IPS-NIHi11 (cell line): Measurements from ENCODE around the gene SREBF1.

ENCODE experiments used
- DNase-seq: peaks from one replicate; pipeline ENCODE4 v3.0.0; 2012; ENCODE audit warnings: mixed read lengths, low spot score

Gene SREBF1

DNA sequence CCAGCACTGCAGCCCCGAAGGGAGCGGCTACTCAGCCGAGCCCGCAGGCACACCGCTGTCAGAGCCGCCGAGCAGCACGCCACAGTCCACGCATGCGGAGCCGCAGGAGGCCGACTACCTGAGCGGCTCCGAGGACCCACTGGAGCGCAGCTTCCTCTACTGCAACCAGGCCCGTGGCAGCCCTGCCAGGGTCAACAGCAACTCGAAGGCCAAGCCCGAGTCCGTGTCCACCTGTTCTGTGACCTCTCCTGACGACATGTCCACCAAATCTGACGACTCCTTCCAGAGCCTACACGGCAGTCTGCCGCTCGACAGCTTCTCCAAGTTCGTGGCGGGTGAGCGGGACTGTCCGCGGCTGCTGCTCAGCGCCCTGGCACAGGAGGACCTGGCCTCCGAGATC is 42.4 kb downstream of the SREBF1 start:
- no peak for DNase-seq

DNA sequence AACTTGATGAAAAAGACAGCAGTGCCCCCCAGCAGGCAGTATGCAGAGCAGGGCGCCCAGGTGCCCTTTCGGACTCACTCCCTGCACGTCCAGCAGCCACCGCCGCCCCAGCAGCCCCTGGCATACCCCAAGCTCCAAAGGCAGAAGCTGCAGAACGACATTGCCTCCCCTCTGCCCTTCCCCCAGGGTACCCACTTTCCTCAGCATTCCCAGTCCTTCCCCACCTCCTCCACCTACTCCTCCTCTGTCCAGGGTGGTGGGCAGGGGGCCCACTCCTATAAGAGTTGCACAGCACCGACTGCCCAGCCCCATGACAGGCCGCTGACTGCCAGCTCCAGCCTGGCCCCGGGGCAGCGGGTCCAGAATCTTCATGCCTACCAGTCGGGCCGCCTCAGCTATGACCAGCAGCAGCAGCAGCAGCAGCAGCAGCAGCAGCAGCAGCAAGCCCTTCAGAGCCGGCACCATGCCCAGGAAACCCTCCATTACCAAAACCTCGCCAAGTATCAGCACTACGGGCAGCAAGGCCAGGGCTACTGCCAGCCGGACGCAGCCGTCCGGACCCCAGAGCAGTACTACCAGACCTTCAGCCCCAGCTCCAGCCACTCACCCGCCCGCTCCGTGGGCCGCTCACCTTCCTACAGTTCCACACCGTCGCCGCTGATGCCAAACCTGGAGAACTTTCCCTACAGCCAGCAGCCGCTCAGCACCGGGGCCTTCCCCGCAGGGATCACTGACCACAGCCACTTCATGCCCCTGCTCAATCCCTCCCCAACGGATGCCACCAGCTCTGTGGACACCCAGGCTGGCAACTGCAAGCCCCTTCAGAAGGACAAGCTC is 43.2 kb downstream of the SREBF1 start:
- DNase-seq: no peak

DNA sequence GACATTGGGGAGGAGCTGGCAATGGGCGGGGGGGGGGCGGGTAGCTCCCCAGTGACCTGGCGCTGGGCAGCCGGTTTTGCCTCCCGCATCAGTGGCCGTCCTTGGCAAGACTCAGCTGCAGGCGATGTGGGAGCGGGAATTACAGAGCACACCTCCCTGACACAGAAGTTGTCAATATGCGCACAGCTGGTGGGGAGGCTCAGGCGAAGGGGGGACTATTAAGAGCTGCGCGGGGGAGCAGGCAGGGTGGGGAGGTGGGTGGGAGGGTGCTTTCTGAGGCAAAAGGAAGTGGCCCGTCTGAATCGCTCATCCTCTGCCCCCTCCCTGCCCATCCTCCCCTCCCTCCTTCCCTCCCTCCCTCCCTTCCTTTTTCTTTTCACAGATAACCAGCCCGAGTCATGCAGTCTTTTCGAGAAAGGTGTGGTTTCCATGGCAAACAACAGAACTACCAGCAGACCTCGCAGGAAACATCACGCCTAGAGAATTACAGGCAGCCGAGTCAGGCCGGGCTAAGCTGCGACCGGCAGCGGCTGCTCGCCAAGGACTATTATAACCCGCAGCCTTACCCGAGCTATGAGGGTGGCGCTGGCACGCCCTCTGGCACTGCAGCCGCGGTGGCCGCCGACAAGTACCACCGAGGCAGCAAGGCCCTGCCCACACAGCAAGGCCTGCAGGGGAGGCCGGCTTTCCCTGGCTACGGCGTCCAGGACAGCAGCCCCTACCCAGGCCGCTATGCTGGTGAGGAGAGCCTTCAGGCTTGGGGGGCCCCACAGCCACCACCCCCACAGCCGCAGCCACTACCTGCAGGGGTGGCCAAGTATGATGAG is 44.0 kb downstream of the SREBF1 start:
- peak; percentile 47 for DNase-seq

DNA sequence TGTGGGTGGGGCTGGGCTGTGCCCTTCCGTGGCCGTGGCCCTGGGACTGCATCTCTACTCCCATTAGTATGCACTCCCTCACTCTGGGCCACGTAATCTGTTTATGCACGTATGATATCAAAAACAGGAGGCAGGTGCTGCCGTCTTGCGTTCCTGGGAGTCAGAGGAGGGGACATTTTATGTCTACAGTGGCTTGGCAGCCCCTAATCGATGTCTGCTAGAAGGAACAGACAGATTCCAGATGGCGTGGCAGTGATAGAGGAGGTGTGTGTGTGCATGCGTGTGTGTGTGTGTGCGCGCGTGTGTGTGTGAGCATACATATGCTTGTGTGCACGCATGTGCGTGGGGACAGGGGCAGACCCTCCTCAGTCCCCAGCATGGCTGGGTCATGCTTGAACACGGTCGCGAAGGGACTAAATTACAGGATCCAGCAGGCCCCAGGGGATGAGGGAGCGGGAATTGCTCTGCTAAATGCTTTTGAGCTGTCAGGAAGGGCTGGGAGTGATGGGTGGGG is 44.7 kb downstream of the SREBF1 start:
- DNase-seq: no peak

DNA sequence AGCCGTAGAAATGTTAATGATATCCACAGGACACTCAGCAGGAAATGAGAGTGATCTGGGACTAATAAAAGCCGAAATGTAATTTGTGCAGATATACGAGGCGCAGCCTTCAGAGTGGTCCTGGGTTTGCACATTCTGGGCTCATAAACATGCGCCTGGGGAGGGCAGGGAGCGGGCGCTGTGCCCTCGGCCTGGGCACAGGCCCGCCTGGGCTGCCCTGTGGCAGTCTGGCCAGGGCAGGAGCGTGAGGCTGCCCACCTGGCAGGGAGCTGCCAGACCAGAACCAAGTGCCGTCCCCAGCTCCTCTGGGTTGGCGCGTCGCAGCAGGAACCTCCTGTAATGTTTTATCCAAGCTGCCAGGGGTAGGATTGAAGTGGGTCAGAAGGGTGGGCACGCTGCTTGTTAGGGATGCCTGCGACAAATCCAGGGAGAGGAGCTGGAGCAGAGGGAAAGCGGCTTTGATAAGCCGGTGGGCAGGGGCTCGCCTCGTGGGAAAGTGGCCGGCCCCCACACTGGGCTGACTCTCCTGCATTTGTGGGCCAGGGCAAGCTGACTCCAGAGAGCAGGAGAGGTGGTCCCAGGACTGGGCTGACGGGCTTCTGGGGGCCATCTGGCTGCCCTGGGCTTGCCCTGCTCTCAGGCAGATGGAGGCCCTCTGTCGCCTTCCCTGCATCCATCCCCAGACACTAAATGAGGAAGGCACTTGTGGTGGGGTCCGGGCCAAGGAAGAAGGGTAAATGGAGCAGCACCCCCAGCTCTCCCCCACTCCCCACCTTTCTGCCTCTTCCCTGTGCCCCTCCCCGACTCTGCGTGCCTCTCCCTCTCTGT is 45.9 kb downstream of the SREBF1 start:
- no peak for DNase-seq

DNA sequence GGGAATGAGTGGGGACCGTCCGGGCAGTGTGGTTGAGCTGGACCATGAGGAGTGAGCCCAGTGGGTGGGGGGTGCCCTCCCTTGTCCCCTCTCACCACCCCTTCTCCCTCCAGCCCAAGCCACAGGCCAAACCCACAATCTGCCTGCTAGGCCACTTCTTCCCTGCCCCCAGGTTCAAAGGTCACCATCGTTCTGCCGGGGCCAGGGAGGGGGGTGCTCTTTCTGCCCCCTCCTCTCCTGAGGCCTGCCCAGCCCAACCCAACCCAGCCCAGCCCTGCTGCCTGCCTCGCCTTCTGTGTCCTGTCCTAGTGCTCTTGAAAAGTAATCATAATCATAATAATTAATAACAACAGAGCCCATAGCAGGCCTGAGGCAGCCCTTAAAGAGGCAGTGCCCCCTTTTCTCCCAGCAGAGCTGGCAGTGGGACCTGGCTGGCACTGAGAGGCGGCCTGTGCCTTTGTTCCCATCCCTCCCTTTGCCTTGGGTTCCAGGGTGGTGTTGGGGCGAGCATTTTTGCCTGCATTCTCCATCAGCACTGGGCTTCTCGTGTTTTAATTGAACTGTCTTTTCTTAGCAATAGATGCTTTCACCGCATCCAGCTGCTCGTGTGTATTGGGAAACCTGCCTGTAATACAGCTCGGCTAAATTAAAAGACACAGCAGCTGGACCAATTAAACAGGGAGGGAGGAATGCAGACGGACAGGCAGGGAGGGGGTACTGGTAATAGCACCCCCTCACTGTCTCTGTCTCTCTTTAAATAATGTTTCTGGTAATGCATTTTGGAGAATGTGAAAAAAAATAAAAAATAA is 46.8 kb downstream of the SREBF1 start:
- no peak for DNase-seq

DNA sequence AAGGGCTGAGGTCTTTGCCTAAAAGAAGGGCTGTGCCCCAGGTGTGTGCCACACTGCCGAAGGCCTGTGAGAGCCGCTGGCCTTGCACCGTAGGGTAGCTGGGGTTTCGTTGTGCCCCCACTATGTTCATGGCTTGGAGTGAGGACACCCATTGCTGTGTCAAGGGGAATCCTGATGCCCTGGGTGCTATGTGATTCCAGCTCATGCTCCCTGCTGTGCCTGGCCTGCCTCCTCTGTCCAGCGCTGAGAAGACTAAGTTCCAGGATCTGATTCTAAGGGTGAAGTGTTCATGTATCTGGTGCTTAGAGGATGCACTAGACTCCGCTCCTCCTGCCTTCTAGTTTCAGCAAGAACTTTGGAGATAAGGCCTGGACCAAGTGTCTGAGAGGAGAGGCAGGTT is 47.4 kb downstream of the SREBF1 start:
- DNase-seq: no peak

DNA sequence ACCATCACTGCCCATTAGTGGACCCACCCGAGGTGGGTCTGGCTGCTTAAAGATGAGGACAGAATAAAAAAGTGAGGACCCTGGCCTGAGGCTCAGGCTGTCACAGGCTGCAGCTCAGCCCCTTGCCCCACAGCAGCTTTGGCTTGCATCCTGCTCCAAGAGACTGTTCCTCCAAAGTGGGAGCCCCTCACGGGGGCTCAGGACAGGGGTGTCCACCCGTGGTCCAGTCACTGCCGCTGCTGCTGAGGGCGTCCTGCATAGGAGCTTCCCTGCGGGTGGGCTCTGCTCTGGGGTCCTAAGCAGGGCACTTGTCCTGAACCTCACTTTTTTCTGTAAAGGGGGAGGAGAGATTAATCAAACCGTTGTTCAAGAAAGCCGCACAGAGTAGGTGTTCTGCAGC is 47.8 kb downstream of the SREBF1 start:
- no peak for DNase-seq

DNA sequence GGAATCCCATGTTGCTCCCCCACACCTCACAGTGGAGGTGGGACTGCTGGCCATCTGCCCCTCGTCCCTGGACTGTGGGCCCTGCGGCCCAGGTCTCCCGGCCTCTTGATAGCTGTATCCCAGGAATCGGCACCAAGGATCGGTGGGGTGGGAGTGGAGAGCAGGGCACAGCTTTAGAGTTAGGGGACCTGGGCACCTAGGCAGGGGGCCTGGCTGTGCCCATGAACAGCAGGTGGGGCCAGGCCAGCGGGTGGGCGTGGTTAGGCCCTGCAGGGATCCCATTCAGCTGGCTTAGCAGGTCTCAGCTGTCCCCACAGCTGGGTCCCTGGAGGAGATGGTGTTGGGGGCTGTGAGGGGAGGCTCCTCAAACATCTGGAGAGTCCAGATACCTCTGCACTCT is 49.2 kb downstream of the SREBF1 start:
- DNase-seq: no peak

DNA sequence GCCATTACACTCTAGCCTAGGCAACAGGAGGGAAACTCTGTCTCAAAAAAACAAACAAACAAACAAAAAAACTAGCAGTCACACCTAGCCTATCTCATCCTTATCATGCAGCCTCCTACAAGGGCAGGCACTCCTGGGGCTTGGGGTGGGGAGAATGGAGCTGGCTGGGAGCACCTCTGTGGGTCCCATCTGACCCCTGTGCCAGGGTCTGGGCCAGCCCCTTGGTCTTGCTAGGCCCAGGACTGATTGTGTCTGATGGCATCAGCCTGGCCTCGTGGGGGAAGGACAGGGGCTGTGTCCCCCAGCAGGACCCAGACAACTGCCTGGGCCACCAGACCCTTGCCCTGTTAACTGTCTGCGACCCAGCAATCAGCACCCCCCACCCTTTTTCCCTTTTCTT is 49.8 kb downstream of the SREBF1 start:
- DNase-seq: no peak

DNA sequence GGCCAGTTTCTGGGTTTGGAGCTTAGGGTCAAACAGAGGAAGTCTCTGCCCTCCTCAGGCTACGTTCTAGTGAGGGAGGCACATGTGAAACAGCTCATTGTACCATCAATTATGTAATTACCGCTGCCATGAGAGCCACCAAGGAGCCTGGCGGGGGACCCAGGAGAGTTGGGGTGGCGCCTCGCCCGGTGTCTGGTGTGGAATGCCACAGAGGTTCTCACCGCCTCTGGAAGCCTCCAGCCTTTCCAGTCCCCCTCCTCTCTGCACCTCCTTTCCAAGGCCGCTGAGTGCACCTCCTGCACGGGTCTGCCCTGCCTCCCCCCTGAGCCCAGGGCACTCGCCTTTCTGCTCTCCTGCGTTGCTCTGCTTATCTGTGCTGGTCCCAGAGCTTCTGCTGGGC is 51.4 kb downstream of the SREBF1 start:
- DNase-seq: no peak

DNA sequence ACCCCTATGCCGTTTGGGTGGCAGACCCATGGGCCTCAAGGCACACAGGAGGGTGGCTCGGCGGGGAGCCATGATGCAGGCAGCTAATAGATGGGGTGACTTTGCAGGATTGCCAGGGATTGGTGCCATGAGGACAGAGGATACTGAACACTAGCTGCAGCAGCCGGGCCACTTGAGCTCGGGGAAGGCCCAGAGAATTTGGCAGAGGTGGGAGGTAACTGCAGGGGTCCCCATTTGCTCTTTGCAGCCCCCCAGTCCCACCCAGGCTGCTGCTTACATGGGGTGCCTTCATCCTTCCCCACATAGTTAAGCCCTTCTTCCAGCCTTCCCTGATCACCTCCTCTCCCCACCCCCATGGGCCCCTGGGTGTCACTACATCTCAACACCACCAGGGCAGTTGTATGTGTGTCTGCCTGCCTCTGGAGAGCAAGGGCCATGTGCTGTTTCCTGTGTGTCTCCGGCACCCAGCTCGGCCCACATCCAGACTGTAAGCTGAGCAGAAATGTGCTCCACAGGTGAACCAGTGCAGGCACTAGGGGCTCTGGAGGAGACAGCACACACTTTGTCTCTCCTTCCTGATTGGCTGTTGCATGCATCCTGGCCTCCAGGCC is 52.0 kb downstream of the SREBF1 start:
- no peak for DNase-seq

DNA sequence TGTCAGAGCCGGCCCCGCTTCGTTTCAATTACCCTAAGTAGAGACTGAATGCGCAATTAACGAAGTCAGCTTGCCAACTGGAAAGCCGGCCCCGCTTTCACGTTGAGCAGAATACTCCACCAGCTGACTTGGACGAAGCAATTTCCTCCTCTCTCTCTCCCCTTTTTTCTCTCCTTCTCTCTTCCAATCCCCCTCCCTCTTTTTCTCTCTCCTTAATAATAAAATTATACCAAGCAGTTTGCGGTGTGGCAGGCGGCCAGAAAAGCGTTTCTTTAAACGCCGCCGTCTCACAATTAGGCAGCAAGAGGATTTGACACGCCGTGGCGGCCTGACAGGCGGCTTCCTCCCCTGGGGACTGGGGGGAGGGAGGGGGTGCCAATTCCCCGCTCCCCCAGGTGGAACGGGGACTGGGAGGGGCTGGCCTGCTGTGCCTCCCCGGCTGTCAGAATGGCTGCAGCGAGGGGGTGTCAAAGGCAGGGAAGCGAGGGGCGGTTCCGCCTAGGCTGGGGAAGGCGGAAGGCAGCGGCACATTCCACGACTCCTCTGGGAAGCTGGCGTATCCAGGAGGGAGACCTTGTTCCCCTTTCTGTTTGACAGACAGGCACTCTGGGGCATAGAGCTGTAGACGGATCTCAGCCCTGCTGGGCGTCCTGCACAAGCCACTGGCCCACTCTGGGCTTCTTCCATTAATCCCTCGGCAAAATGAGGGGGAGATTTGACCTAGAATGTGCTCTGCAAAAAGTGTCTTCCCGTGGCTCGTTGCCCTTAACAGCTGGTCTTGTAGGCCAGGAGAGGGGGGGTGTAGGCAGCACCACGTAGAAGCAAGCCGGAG is 52.7 kb downstream of the SREBF1 start:
- DNase-seq: no peak

DNA sequence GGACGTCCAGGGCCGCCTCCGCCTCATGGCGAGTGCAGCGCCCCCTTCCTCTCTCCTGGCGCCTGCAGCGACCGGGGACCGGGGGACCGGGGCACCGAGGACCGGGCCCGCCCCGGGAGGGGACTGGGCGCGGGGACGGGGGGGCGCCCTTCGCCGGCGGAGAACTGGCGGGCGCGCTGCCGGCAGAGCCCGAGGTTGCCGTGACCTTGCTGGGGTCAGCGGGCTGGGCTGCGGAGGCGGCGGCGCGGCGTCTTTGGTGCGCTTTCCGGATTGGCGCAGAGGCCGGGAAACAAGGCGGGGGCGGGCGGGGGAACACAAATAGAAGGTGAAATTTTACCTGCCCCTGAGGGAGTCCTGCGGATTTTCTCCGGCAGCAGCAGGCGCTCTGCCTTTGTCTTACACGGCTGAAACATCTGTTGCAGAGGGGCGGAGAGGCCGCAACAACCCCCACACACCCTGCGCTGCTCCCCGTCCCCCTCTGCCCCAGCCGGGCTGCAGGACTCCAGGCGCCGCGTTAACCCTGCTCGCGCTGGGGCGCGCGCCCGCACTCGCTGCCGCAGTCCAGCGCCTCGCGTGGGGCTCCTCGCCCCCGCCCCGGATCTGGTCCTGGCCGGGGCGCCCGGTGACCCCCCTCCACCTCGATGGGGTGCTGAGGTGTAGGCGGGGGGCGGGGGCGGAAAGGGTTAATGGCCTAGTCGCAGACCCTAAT is 53.5 kb downstream of the SREBF1 start:
- DNase-seq: peak; percentile 65

DNA sequence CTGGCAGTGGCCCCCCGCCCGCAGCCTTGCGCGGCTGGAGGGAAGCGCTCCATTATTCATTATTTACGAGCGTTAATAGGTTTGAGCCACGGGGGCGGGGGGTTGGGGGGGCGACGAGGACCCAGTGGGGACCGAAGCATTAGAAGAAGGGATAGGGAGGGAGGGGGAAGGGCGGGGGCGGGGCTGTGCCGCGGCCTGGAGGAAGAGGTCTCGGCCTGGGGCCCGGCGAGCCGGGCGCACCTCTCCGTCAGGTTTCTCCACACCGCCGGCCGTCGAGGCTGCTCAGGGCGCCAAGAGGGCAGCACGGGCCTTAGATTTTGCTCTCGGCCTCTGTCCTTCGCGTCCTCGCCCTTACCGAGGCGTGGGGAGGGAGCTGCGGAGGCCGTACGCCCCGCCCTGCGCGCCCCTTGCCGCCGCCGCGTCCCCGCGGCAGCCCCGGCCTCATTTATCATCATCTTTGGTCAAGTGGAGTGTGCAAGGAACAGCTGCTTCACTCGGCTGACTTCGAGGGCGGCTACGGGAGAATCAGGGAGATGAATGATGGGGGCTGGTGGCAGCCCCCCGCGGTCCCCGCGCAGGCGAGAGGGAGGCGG is 54.2 kb downstream of the SREBF1 start:
- DNase-seq: no peak

DNA sequence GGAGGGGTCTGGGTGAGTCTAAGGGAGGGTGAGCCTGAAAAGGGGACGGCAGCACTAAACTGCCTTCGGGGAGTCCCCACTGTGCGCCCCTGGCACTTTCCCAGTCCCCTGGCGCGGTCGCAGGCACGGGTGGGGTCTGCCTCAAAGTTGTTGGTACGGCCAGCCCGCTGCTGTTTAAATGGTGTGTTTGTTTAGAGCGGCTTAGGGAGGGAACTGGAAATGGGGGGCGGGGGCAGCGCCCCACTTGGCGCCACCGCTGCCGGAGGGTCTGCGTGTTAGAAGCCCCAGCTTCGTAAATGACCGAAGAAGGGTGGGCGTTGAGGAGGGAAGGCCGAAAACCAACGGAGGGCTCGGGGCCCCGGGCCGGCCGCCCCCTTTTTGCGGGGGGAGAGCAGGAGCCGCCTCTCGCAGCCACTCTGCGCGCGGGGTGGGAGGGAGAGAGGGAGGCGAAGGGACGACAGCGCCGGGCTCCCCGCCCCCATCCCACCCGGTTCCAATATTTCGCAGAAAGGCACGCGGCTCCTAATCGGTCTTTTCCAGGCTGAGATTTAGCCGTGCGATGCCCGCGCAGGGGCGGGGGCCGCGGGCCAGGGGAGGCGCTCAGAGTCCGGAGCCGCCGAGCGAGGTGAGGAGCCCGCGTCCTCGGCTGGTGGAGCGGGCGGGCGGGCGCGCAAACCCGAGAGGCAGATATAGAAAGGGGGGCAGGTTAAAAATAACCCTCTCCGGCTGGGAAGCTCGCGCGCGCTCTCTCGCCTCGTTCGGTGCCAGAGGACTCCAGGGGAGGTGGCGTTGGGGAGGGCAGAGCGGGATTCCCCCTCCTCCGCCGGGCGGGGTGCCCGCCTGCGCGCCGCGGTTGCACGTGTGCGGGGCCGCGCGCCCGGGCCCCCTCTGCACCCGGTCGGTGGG is 54.9 kb downstream of the SREBF1 start:
- peak; percentile 55 for DNase-seq

DNA sequence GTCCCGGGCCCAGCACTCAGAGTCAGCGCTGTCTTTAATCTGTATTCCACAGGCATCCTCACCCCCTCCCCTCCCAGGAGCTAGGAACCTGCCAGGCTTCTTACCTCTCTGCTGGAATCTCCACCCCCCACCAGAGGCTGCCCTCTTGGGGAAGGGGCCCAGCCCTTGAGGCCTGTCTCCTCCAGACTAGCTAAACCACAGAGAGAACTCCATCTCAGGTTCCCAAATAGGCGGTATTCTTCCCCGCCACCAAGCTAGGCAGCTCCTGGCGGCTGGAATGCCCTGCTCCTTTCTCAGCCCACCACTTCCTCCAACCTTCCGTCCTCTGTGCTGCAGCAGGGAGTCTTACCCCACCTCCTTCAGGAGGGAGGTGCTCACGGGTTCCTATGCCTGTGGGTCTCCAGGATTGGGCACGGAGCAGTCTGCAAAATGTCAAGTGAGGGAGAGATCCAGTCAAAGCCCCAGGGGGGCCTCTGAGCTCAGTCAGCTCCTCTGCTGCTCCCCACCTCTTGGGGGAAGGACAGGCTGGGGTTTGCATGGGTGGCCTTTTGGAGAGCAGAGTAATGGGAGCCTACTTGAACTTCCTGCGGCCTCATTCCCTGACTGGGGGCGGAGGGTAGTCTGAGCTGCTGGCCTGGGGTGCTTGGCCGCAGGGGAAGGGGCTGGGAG is 55.7 kb downstream of the SREBF1 start:
- DNase-seq: peak; percentile 62
